Measurements from ENCODE around the gene KRT16. TPM values are rescaled to one million over a fixed set of nuclear protein-coding genes. Genes with fewer than 3 reads are reported as not detected.
A peak's percentile ranks its signal among the peaks of the same experiment; 100 is the strongest.
"Not testable (repeated sequence)": the region's sequence is repeated elsewhere in the genome, so short reads cannot be mapped to it uniquely, and the experiment has no call there.

The KRT16 gene
- total RNA-seq, 1 donor from 2014 or later, result not detected

GRCh38 chr17:41627316-41628072 is 14.9 kb upstream of the KRT16 start:
- no peaks in the 10 kb centered on the region for H3K27me3 ChIP-seq
- no peaks in the 10 kb centered on the region for H4K20me1 ChIP-seq (ENCODE audit: low read depth)
- no peak overlapping the region for H3K9ac ChIP-seq
- H2AFZ ChIP-seq (replicated peaks), result no peak overlapping the region
- no peaks in the 10 kb centered on the region for H3K9me3 Mint-ChIP-seq
- H3K27ac ChIP-seq, result no peak overlapping the region
- H3K4me3 ChIP-seq, result no peak overlapping the region
- DNase-seq (ENCODE audit: low spot score), result no peak
- H3K4me1 Mint-ChIP-seq, result peaks cover 5% of the 10 kb centered on the region
- no peak overlapping the region for H3K4me3 Mint-ChIP-seq
- H3K4me2 ChIP-seq, result no peak overlapping the region
- no peaks in the 10 kb centered on the region for H3K79me2 ChIP-seq (ENCODE audit: low read depth)
- no peaks in the 10 kb centered on the region for H3K36me3 Mint-ChIP-seq
- H3K36me3 ChIP-seq, result no peaks in the 10 kb centered on the region
- H3K27ac Mint-ChIP-seq, result no peak overlapping the region
- H3K9me3 ChIP-seq (ENCODE audit: low read depth), result no peaks in the 10 kb centered on the region
- no peaks in the 10 kb centered on the region for H3F3A ChIP-seq (ENCODE audit: low read depth)
- H3K4me1 ChIP-seq, result peaks cover 4% of the 10 kb centered on the region
- no peak for TF ChIP-seq EZH2phosphoT487 (IDR thresholded peaks at IDR 0.05)
- no peak for TF ChIP-seq EZH2 (IDR thresholded peaks at IDR 0.05)
- no peak for TF ChIP-seq CTCF (IDR thresholded peaks at IDR 0.05)
- no peaks in the 10 kb centered on the region for H3K27me3 Mint-ChIP-seq (ENCODE audit: insufficient read depth, low read depth)

GRCh38 chr17:41626914-41627295 is 14.3 kb upstream of the KRT16 start:
- not testable (repeated sequence) for H3K4me2 ChIP-seq; DNase-seq (ENCODE audit: low spot score); H3K4me1 ChIP-seq; H3K4me3 Mint-ChIP-seq; H3K9me3 ChIP-seq (ENCODE audit: low read depth); H3K79me2 ChIP-seq (ENCODE audit: low read depth); H3F3A ChIP-seq (ENCODE audit: low read depth); H3K4me3 ChIP-seq; H2AFZ ChIP-seq (replicated peaks); H3K27ac Mint-ChIP-seq; H3K27me3 ChIP-seq; H3K36me3 ChIP-seq; H3K9ac ChIP-seq; H4K20me1 ChIP-seq (ENCODE audit: low read depth); H3K9me3 Mint-ChIP-seq; H3K27ac ChIP-seq; H3K36me3 Mint-ChIP-seq; H3K4me1 Mint-ChIP-seq; H3K27me3 Mint-ChIP-seq (ENCODE audit: insufficient read depth, low read depth)

GRCh38 chr17:41626028-41626913 is 13.7 kb upstream of the KRT16 start:
- not testable (repeated sequence) for DNase-seq (ENCODE audit: low spot score); H4K20me1 ChIP-seq (ENCODE audit: low read depth); H3K4me3 ChIP-seq; H3K27ac ChIP-seq; H3K4me1 Mint-ChIP-seq; H3K36me3 Mint-ChIP-seq; H2AFZ ChIP-seq (replicated peaks); H3K4me3 Mint-ChIP-seq; H3K27me3 Mint-ChIP-seq (ENCODE audit: insufficient read depth, low read depth); H3K9me3 ChIP-seq (ENCODE audit: low read depth); H3K9ac ChIP-seq; H3K4me2 ChIP-seq; H3K79me2 ChIP-seq (ENCODE audit: low read depth); H3K27me3 ChIP-seq; H3F3A ChIP-seq (ENCODE audit: low read depth); H3K36me3 ChIP-seq; H3K4me1 ChIP-seq; H3K9me3 Mint-ChIP-seq
- peak overlapping the region; percentile 74 for H3K27ac Mint-ChIP-seq

- DNase-seq (ENCODE audit: low spot score), result no peak
- Mint-ChIP-seq H3K36me3 (no peaks in the 10 kb centered on the region), H3K4me3 (no peak overlapping the region), H3K27me3 (ENCODE audit: insufficient read depth, low read depth) (peaks cover 3% of the 10 kb centered on the region), H3K27ac (peak overlapping the region; percentile 74), H3K4me1 (peaks cover 9% of the 10 kb centered on the region), H3K9me3 (no peaks in the 10 kb centered on the region)
- Histone ChIP-seq H3K36me3 (no peaks in the 10 kb centered on the region), H3K4me1 (peaks cover 4% of the 10 kb centered on the region), H3K79me2 (ENCODE audit: low read depth) (no peaks in the 10 kb centered on the region), H3K27me3 (no peaks in the 10 kb centered on the region), H3K4me3 (no peak overlapping the region), H3K27ac (no peak overlapping the region), H3K9me3 (ENCODE audit: low read depth) (no peaks in the 10 kb centered on the region), H4K20me1 (ENCODE audit: low read depth) (no peaks in the 10 kb centered on the region), H3K9ac (no peak overlapping the region), H3F3A (ENCODE audit: low read depth) (no peaks in the 10 kb centered on the region), H2AFZ (replicated peaks) (no peak overlapping the region), H3K4me2 (no peak overlapping the region)
- no peak for TF ChIP-seq EZH2 (IDR thresholded peaks at IDR 0.05)
- no peak for TF ChIP-seq CTCF (IDR thresholded peaks at IDR 0.05)
- no peak for TF ChIP-seq EZH2phosphoT487 (IDR thresholded peaks at IDR 0.05)
Observed at GRCh38 chr17:41625602-41626001, 13.0 kb upstream of the KRT16 start.
